Lower leg skin (tissue), 3 donors: ENCODE measurements around the gene TTC29.

ENCODE experiments used
- POLR2A ChIP-seq, 2 donors: fragments of 450-650 bp; IDR thresholded peaks; one replicate each; pipeline ENCODE4 v1.6.1; 2016 to 2017; ENCODE audit warnings: antibody characterized with exemption in 2 of 2, mild to moderate bottlenecking in 1 of 2, moderate library complexity in 1 of 2
- TF ChIP-seq, protein P1 (sequence below), 3 donors: fragments of 450-650 bp; IDR thresholded peaks; one replicate each; pipeline ENCODE4 v1.5.1; 2016; ENCODE audit warnings: antibody characterized with exemption in 3 of 3, mild to moderate bottlenecking in 3 of 3, moderate library complexity in 2 of 3

DNA sequence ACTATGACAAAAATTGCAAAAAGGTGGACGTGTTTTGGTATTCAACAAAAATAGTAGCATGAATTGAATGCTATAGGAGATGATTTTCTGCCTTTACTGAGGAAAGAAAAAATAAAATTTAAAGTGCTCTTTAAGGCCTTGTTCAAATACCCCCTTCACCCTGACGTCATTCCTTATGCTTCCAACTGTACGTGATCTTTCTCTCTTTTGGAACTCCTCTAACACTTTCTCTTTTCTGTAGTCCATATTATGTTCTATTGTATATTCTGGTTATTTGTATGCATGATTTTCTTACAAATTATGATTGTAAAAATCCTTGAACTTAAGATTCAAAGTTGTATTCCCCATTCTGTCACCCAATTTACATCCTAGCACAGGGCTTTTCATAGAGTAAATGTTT, 206.5 kb downstream of the TTC29 start:
- TF ChIP-seq, protein P1, sequence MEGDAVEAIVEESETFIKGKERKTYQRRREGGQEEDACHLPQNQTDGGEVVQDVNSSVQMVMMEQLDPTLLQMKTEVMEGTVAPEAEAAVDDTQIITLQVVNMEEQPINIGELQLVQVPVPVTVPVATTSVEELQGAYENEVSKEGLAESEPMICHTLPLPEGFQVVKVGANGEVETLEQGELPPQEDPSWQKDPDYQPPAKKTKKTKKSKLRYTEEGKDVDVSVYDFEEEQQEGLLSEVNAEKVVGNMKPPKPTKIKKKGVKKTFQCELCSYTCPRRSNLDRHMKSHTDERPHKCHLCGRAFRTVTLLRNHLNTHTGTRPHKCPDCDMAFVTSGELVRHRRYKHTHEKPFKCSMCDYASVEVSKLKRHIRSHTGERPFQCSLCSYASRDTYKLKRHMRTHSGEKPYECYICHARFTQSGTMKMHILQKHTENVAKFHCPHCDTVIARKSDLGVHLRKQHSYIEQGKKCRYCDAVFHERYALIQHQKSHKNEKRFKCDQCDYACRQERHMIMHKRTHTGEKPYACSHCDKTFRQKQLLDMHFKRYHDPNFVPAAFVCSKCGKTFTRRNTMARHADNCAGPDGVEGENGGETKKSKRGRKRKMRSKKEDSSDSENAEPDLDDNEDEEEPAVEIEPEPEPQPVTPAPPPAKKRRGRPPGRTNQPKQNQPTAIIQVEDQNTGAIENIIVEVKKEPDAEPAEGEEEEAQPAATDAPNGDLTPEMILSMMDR (IDR thresholded peaks at IDR 0.05), result no peak
- TF ChIP-seq POLR2A (IDR thresholded peaks at IDR 0.05), result no peak
